ENCODE data around the gene ZBTB7B.
"Not testable (repeated sequence)": the region's sequence is repeated elsewhere in the genome, so short reads cannot be mapped to it uniquely, and the experiment has no call there.

ZBTB7B gene

DNA sequence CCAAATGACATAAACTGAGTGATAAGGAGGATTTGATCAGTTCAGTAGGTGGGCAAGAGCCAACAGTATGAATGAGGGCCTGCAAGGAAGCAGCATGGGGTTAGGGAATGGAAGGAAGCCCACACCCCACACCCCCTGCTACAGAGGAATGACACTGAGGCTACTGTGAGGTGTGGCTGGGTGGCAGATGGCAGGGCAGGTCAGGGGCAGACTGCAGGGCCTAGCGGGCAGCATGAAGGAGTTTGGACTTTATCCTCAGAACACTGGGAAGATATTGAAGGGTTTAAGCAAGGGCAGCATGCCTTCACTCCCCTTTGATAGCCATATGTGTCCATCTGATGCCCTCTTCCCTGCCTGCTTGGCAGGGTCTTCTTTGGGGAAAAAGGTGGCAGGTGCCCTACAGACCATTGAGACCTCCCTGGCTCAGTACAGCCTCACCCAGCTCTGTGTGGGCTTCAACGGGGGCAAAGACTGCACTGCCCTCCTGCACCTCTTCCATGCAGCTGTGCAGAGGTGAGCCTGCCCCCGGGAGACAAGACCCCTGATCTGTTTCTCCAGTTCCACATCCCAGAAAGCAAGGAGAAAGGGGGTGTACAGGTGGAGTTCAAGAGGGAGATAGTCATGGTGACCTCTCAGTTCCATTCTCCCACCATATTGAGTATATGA, 13.3 kb upstream of the ZBTB7B start:
- DNase-seq, result no peak

DNA sequence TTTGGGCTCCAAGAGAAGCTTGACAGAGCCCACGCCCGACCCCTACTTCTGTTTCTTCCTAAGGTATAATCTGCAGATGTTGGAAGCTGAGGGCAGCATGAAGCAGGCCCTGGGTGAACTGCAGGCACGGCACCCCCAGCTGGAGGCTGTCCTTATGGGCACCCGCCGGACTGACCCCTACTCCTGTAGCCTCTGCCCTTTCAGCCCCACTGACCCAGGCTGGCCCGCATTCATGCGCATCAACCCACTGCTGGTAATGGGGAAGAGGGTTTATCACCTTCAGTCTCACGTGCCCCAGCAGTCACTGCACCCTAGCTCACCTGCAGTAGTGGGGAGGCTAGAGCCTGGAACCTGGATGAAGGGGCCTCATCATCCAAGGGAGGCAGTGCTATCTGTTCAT, 12.3 kb upstream of the ZBTB7B start:
- DNase-seq, result no peak

DNA sequence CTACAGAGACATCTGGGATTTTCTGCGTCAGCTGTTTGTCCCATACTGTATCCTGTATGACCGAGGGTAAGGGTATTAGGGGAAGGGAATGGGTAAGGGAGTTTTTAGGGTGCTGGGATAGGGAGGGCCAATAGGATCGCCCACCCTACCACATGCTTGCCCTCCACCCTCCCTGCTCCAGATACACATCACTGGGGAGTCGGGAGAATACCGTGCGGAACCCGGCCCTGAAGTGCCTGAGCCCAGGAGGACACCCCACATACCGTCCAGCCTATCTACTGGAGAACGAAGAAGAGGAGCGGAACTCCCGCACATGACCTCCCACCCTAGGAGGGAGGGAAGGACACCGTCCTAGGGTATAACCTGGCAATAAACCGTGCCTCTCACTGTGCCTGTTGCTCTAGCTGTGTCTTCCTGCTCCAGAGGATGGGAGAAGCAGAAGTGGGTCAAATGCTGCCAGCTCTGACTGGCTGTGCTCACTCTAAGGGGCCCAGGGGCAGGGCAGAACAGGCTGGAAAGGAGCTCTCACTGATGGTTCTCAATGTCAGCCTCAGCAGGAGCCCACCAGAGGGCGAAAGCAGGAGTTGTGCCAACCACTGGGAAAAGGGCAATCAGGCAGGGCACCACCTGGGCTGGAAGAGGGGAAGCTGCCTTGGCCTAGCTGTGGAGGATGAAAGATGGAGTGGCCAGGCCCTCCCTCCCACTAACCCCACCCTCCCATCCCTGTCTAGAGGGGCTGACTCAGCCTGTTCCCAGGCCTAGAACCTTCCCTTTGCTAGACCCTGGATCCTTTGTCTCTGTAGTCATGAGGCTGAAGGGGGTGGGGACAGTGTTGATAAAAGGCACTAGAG, 9.7 kb upstream of the ZBTB7B start:
- DNase-seq, result no peak

DNA sequence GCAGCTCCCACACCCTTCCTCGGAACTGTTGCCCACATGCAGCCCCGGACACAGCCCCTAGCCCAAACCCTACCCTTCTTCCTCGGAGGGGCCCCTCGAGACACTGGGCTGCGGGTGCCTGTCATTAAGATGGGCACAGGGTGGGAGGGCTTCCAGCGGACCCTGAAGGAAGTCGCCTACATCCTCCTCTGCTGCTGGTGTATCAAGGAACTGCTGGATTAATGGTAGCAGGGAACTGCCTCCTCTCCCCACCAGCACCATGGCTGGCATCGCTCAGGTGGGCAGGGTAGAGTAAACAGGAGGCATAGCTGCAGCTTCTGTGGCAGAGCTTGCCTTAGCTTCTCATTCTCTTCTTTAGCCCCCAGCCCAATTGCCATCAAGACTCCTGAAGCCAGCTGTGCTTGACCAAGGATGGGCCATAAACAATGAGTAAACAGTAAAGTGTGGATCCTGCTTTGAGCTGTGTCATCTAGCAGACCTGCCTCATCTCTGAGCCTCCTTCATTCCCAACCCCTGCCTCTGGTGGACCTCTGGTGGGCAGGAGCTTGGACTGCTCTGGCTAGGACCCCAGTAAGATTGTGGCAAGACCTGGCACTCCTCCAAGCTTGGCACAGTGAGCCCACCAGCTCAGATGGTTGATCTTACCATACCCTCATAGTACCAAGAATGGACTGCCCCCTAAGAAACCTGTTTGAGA, 8.9 kb upstream of the ZBTB7B start, which contains the start of gene LENEP:
LENEP (plus strand) TSS at position 15 of the 697 bp plus-strand sequence; CDS start at position 37, 22 bp downstream.
- no peak for DNase-seq

DNA sequence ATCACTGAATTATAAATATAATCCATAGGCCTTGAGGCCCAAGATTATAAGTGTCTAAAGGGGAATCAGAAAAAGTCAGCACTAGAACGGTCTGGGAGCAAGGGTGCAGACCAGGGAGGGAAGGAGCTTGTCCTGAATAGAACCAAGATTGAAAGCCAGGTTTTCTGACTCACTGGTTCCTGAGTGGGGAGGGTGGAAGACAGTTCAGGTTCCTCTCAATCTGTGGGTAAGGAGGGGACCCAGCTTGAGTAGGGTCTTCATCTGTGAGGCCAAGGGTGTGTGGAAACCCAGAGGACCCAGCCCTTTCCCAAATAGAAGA, 8.4 kb upstream of the ZBTB7B start:
- no peak for DNase-seq

DNA sequence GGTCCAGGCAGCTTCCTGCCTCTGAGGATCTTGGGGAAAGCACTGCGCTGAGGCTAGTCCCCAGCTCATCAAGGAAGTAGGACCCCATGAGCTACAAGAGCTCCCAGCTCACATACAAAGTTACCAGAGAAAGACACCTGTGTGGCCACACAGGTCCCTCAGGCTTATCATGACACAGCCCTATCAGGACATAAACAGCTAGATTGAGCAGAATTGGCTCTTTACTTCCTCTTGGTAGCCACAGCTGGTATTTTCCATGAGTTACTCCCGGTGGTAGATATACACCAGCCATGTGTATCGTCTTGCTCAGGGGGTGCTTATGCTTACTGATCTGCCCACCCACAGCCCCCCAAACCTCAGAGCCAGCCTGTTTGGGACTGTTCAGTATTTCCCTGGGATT, 8.0 kb upstream of the ZBTB7B start:
- no peak for DNase-seq

DNA sequence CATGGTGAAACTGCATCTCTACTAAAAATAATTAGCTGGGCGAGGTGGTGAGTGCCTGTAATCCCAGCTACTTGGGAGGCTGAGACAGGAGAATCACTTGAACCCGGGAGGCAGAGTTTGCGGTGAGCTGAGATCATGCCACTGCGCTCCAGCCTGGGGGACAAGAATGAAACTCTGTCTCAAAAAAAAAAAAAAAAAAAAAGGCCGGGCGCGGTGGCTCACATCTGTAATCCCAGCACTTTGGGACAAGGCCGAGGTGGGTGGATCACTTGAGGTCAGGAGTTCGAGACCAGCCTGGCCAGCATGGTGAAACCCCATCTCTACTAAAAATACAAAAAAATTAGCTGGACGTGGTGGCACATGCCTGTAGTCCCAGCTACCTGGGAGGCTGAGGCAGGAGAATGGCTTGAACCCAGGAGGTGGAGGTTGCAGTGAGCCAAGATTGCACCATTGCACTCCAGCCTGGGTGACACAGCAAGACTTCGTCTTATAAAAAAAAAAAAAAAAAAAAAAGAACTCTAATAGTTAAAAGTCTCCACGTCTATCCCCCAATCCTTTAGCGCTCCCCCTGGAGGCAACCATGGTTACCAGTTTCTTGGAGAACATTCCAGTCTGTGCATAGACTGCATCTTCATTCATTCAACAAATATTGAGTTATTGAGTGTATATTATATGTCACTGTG, 7.2 kb upstream of the ZBTB7B start:
- DNase-seq, result not testable (repeated sequence)

DNA sequence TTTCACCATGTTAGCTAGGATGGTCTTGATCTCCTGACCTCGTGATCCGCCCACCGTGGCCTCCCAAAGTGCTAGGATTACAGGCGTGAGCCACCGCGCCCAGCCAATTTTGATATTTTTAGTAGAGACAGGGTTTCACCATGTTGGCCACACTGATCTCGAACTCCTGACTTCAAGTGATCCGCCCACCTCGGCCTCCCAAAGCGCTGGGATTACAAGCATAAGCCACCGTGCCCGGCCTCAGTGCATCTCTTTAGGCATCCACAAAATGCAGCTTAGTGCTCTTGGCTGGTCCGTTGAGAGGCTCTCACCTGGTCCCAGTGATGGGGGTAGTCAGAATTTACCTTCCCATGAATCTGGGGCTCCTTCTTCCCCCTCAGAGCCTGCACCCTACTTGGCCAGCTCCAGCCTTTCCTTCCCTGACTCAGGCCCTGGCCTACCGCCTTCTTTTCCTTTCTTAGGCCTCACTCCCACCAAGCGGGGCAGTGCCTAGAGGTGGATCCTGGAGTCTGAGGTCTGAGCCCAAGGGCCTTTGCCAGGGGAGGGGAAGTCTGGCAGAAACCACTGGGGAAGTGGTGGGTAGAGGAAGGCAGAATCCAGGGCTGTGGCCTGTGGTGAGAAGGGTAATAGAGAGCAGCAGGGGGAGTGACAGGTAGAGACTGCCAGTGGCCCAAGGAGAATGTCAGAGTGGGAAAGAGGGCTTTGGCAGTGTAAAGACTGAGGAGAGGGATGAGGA, 5.5 kb upstream of the ZBTB7B start:
- DNase-seq, result no peak

DNA sequence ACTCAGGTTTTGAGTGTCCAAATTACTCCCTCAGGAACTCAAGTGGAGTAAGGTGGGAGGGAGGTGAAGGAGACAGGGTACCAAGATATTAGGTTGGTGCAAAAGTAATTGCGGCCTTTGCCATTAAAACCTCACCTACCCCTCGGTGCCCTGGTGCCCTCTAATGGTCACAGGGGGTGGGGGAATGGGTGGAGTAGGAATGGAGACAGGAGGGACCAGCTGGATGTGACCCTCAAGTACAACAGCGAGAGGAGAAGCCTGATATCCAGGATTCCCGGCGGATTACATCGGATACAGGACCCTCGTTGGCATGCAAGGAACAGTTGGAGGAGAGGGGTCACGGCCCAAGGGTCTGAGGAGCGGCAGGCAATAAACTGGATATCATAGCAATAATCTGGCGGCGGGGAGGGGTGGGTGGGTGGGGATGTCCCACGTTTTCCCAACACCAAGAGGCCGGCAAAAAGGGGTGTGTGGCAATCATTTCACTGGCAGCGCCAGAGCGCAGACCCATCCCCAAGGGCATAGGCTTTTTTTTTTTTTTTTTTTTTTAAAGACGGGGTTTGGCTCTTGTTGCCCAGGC, 4.3 kb upstream of the ZBTB7B start:
- no peak for DNase-seq

DNA sequence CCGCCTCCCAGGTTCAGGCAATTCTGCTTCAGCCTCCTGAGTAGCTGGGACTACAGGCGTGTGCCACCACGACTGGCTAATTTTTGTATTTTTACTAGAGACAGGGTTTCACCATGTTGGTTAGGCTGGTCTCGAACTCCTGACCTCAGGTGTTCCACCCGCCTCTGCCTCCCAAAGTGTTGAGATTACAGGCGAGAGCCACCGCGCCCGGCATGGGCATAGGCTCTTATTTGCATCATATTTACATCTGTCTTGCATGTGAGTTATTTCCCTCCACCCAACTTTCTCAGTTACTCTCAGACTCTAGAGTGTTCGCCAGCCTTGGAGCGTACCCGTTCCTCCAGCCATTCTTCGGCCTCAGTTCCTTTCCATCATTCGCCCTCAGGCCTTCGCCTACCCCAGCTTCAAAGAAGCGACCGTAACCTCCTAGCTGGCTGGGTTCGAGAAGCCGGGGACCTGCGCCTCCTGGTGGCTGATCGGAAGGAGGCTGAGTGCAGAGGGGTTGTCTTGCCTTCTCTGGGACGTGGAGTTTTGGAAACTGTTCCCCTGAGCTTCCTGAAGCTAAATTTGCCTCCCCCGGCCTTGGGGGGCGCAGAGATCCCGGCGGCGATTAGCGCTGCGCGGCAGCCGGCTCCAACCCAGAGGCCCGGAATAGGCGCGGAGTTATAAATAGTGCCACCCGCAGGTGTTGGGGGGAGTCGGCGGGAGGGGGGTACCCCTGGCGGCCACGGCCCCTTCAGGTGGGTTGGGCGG, 3.6 kb upstream of the ZBTB7B start:
- DNase-seq, result peak; percentile 47

DNA sequence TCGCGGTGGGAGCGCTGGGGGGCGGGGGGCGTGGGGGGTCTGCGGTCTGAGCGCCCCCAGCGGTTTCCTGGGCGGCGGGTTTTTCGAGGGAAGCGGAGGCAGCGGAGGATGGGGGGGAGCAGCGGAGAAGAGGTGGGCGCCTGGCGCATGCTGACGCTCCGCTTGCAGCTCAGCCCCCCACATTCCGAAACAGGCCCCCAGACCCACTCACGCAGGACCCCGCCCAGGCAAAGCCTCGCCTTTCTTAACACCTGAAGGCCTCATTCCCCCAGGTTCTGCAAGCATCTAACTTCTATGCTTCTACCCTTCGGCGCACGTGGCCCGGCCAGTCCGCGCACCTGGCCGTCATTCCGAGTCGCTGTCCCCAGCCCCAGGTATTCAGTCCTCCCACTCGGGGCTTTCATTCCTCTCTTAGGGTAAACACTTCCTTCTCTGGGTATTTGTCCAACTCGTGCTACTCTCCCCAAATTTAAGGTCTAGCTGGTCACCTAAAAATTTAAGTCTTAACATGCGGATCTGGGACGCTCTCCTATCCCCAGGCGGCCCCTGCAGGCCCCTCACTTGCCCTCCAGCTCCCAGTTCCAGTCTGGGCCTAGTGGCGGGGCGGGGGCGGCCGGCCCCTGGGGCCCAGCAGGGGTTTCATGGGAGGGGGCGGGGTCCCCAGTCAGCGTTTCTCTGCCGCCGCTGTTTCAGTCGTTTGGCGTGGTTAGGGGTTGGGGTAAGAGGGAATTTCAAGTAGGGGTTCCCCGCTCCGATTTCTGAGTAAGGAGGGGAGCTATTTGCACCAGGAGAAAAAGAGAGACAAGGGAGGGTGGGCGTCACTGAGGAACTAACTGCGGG, 2.8 kb upstream of the ZBTB7B start:
- DNase-seq, result peak; percentile 43

DNA sequence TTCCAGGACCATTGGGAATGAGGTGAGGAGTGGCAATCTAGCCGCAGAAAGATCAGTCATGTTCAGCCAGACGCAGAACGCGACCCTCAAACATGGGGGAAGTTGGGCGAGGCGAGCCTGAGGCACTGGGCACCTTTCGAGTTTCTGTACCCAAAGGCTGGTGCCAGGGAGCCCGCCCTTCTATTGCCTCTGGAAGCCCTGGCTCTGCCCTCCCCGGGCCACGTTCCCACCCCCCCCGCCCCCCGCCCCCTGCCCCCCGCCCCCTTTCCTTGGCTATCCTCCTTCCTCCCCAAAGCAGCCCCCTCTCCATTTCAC, 2.2 kb upstream of the ZBTB7B start:
- no peak for DNase-seq

DNA sequence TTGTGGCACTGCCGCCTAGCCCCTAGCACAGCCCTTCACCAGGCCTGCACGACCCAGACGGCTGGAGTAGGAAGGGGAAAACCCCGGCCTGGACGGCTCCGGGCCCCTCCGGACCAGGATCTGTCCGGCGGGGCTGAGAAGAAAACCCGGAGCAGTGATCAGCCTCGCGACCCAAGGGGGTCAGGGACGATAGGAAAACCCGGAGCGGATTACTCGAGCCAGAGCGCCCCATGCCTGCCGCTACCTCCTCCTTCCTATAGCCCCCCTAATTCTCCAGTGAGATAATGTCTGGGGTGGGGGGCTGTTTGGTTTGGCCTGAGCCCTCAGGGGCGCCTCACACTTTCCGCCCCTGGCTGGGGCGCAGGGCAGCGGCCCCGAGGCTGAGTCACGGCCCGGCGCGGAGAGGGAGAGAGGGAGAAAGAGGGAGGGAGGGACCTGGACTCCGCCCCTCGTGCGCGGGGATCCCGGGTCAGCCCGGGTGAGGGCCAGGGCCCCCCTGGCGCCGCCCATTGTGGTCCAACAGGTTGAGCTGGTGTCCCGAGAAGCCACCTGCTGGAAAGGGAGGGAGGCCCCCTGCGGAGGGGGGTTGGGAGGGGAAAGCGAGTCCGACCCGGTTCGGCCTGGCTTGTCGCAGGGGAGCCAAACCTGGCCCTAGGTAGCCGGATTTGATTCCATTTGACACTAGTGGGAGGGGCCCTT, 1.7 kb upstream of the ZBTB7B start:
- DNase-seq, result peak; percentile 80

DNA sequence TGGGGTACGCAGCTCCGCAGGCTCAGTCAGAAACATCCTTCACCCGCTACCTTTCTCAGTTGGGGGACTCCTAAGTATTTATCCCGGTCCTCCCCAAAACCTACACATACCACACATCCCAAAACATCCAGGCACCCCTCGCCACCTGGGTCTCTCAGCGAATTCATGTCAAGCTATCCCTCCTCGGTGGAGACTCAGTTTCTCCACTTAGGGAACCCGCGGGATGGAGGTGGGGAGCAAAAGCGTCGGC, 1.3 kb upstream of the ZBTB7B start:
- no peak for DNase-seq

DNA sequence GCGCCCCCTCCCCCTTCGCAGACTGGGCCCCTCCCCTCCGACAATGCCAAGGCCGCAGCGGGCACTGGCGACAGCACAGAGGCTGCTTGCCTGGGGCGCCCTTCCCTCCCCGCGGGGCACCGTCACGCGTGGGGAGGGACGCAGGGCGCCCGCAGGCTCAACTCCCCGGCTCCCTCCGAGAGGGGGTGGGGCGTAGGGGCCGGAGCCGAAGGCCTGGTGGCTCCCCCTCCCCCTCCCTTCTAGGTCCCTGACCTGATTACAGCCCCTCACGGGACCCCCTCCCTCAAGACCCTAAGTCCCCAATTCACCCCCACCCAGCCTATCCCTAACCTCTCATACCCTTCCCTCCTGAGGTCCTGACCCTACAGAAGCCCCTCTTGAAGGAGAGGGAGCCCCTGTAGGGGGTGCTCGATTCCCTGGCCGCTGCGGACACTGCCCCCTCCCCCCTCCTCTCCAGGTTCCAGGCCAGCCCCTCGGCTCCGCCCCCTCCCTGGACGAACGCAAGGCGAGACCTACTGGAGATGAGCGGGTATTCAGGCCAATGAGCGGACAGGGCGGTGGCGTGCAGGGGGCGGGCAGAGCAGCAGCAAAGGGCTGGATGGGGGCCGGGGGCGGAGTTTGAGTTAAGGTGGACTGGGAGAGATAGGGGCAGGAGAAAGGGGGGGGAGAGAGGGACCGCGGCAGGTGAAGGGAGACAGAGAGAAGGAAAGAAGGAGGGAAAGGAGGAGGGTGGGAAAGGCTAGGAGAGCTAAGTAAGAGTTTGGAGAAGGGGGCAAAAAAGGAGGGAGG, 733 bp upstream of the ZBTB7B start:
- peak; percentile 97 for DNase-seq

DNA sequence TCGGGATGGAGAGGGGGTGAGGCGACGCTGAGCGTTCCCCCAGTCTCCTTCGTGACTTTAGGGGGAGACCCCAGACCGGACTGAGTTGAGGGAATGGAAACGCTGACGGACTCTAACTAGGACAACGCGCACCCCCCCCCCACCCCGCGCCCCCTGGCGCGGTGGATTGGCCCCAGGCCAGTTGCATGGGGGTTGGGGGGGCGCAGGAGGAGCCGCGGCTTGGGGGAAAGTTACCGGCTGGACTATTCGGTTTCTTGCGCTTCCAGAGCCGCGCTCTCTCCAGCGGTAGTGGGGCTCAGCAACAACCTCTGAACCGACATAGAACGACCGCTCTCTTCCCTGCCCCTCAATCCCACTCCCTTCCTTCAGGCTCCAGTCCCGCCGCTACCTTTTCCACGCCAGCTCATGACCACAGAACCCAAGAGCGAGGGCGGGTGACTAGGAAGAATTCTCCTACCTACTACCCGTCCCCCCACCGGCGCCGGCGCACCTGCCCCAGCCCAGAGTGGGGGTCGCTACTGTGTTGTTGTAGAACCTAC, 694 bp downstream of the ZBTB7B start:
- no peak for DNase-seq

DNA sequence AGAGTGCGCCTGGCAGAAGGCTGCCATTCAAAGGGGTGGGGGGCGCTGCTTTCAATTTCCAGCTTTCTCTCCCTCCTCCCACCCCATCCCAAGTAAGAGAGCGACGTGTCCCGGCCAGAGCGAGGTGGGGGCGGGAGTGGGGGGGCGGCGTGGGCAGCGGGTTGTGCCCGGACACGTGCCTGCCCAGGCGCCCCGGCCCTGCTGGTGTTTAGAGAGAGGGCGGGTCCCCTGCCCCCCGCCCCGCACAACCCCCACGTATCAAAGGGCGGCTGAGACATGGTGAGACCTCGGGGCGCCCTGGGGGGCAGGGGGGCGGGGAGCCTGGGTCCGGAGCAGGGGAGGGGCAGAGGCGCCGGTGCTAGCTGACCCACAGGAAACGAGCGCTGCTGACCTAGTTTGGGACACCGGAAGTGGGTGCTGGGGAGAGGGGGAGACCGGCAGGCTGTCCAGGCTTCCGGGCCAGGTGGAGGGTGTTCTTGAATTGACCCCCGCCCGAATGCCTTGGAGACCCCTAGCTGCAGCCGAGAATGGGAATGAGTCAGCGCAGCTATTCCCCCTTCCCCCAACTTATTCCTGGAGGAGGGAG, 1.3 kb downstream of the ZBTB7B start:
- no peak for DNase-seq

DNA sequence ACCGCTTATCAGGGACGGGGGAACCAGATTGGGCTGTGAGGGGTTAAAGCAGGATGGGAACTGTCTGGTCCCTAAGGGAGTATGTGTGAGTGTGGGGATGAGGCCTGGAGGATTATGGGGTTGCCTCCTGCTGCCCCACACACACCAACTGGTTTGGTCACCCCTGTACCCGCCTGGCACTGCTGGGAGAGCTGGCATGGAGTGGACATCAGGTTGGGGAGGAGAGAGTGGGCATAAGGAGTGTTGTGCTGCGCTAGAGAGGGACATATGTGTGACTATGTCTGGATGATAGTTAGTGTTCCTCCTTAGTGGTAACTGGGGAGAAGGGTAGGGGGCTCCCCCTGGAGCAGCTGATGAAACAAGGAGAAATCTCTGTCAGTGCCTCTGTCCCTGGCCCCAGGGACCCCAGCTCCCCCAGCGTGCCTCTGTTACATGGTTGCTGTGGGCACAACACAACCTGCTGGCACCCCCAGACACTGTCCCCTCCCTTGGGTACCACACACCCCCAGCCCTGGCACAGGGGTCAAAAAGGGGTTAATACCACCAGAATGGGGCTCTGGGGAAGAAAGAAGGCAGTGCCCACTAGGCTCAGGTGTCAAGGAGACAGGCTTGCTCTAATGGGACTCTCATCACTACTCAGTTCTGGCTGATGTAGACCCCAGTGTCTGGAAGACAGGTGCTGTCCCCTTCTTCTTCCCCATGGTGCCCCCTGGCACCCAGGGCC, 1.9 kb downstream of the ZBTB7B start:
- DNase-seq, result no peak
